Neural cell (in vitro differentiated cells): ENCODE measurements around the gene SPHK2. TPM values are rescaled to one million over a fixed set of nuclear protein-coding genes. Genes with fewer than 3 reads are reported as not detected.

ENCODE experiments used
- H2AFZ ChIP-seq: fragments of 200-600, 300-800 bp; sonication (generic), shearing (Covaris generic); 2 replicates; pipeline ENCODE4 v1.6.0; 2014; ENCODE audit warnings: low read depth, mild to moderate bottlenecking, antibody characterized with exemption, low read length, moderate library complexity
- H3F3A ChIP-seq: fragments of 200-600 bp; shearing (Covaris generic); 2 replicates; pipeline ENCODE4 v1.6.1; 2016; ENCODE audit warnings: mild to moderate bottlenecking, moderate library complexity, mixed read lengths, antibody characterized with exemption, low read length; ENCODE audit not compliant: insufficient read depth, poor library complexity, severe bottlenecking
- H3K27ac ChIP-seq: fragments of 200-600, 300-800 bp; sonication (generic), shearing (Covaris generic); 2 replicates; pipeline ENCODE4 v1.5.1; 2014; ENCODE audit warnings: mild to moderate bottlenecking, low read length, moderate library complexity
- H3K27me3 ChIP-seq: fragments of 300-800, 200-600 bp; sonication (generic), shearing (Covaris generic); 2 replicates; pipeline ENCODE4 v1.6.0; 2014; ENCODE audit warnings: mild to moderate bottlenecking, low read depth, low read length, moderate library complexity; ENCODE audit not compliant: insufficient read depth
- H3K36me3 ChIP-seq: fragments of 300-800, 200-600 bp; sonication (generic), shearing (Covaris generic); 2 replicates; pipeline ENCODE4 v1.5.1; 2014; ENCODE audit warnings: mild to moderate bottlenecking, antibody characterized with exemption, low read length, moderate library complexity; ENCODE audit not compliant: insufficient read depth
- H3K4me2 ChIP-seq: fragments of 300-800, 200-600 bp; sonication (generic), shearing (Covaris generic); 2 replicates; pipeline ENCODE4 v1.6.0; 2014; ENCODE audit warnings: mild to moderate bottlenecking, low read length
- H3K4me3 ChIP-seq: fragments of 300-800, 200-600 bp; sonication (generic), shearing (Covaris generic); 2 replicates; pipeline ENCODE4 v1.5.1; 2014; ENCODE audit warnings: mild to moderate bottlenecking, low read length, moderate library complexity
- H3K79me2 ChIP-seq: fragments of 200-600 bp; shearing (Covaris generic); replicated peaks from 2 replicates; pipeline ENCODE4 v1.6.0; 2014; ENCODE audit warnings: mild to moderate bottlenecking, low read length, moderate library complexity; ENCODE audit not compliant: insufficient read depth
- H3K9ac ChIP-seq: fragments of 300-800, 200-600 bp; sonication (generic), shearing (Covaris generic); 2 replicates; pipeline ENCODE4 v1.6.1; 2016; ENCODE audit warnings: mild to moderate bottlenecking, low read length, mixed read lengths
- H3K9me2 ChIP-seq: fragments of 200-600 bp; shearing (Covaris generic); 2 replicates; pipeline ENCODE4 v1.6.1; 2016; ENCODE audit warnings: mild to moderate bottlenecking, low read length, mixed read lengths; ENCODE audit not compliant: insufficient read depth
- H3K9me3 ChIP-seq: fragments of 200-600, 300-800 bp; sonication (generic), shearing (Covaris generic); 2 replicates; pipeline ENCODE4 v1.6.1; 2016; ENCODE audit warnings: mild to moderate bottlenecking, mixed run types, low read length, moderate library complexity, mixed read lengths
- H4K20me1 ChIP-seq: fragments of 200-600 bp; shearing (Covaris generic); 2 replicates; pipeline ENCODE4 v1.6.1; 2016; ENCODE audit warnings: mild to moderate bottlenecking, mixed run types; ENCODE audit not compliant: insufficient read depth
- CTCF ChIP-seq: fragments of 450-650 bp; IDR thresholded peaks from 2 replicates; pipeline ENCODE4 v1.5.1; 2014; ENCODE audit warnings: antibody characterized with exemption, mild to moderate bottlenecking, moderate library complexity; ENCODE audit not compliant: poor library complexity, severe bottlenecking
- EP300 ChIP-seq: fragments of 450-650 bp; conservative IDR thresholded peaks from 2 replicates; pipeline ENCODE4 v1.6.1; 2014; ENCODE audit warnings: antibody characterized with exemption, mild to moderate bottlenecking, moderate library complexity; ENCODE audit not compliant: poor library complexity, severe bottlenecking
- EZH2 ChIP-seq: fragments of 200-600, 300-800 bp; shearing (Covaris generic), sonication (generic); IDR thresholded peaks from 2 replicates; pipeline ENCODE4 v1.6.1; 2014; ENCODE audit warnings: antibody characterized with exemption, low read length, borderline replicate concordance, mild to moderate bottlenecking; ENCODE audit not compliant: insufficient read depth, poor library complexity, severe bottlenecking
- MXI1 ChIP-seq: fragments of 450-650 bp; conservative IDR thresholded peaks from 2 replicates; pipeline ENCODE4 v1.6.1; 2014; ENCODE audit warnings: antibody characterized with exemption, mild to moderate bottlenecking; ENCODE audit not compliant: poor library complexity, severe bottlenecking
- POLR2AphosphoS5 ChIP-seq: IDR thresholded peaks from 2 replicates; pipeline ENCODE4 v1.6.1; 2012
- RAD21 ChIP-seq: fragments of 450-650 bp; conservative IDR thresholded peaks from 2 replicates; pipeline ENCODE4 v1.6.1; 2014; ENCODE audit warnings: antibody characterized with exemption, mild to moderate bottlenecking, moderate library complexity
- REST ChIP-seq: IDR thresholded peaks from 2 replicates; pipeline ENCODE4 v1.6.1; 2012; ENCODE audit warnings: borderline replicate concordance
- SMC3 ChIP-seq: fragments of 450-650 bp; conservative IDR thresholded peaks from 2 replicates; pipeline ENCODE4 v1.6.1; 2014; ENCODE audit warnings: antibody characterized with exemption, mild to moderate bottlenecking, moderate library complexity; ENCODE audit not compliant: poor library complexity
- TAF1 ChIP-seq: IDR thresholded peaks from 2 replicates; pipeline ENCODE4 v1.6.1; 2012; ENCODE audit warnings: low read depth
- polyA plus RNA-seq: library from polyadenylated mRNA; depleted of rRNA; stranded (reverse); fragments of >200 nt; gene quantifications from 2 replicates; pipeline ENCODE4 v1.2.3, GENCODE V29; 2014

The SPHK2 gene
- polyA plus RNA-seq, 1 donor from 2014 or later, result 22.6 TPM

GRCh38 chr19:48650974-48651682 is 31.8 kb downstream of the SPHK2 start:
- Histone ChIP-seq H3K27ac (no peak overlapping the region), H3K4me2 (no peak overlapping the region), H3K9me2 (no peaks in the 10 kb centered on the region), H3K9ac (no peak overlapping the region), H3F3A (no peaks in the 10 kb centered on the region), H3K79me2 (no peaks in the 10 kb centered on the region), H3K36me3 (no peaks in the 10 kb centered on the region), H2AFZ (no peak overlapping the region), H3K27me3 (no peaks in the 10 kb centered on the region), H3K9me3 (no peaks in the 10 kb centered on the region), H3K4me3 (no peak overlapping the region), H4K20me1 (no peaks in the 10 kb centered on the region)
- TF ChIP-seq REST, result no peak
- no peak for TF ChIP-seq EZH2
- TF ChIP-seq MXI1, result no peak
- TF ChIP-seq SMC3, result no peak
- TF ChIP-seq CTCF, result no peak
- no peak for TF ChIP-seq RAD21
- TF ChIP-seq POLR2AphosphoS5, result no peak
- no peak for TF ChIP-seq EP300
- TF ChIP-seq TAF1, result no peak

- Histone ChIP-seq H3K9me2 (no peaks in the 10 kb centered on the region), H3K79me2 (no peaks in the 10 kb centered on the region), H3K4me3 (no peak overlapping the region), H2AFZ (no peak overlapping the region), H3K27ac (no peak overlapping the region), H3K4me2 (no peak overlapping the region), H4K20me1 (no peaks in the 10 kb centered on the region), H3K36me3 (no peaks in the 10 kb centered on the region), H3K27me3 (no peaks in the 10 kb centered on the region), H3K9ac (no peak overlapping the region), H3K9me3 (no peaks in the 10 kb centered on the region), H3F3A (no peaks in the 10 kb centered on the region)
- no peak for TF ChIP-seq CTCF
- TF ChIP-seq SMC3, result no peak
Observed at GRCh38 chr19:48651683-48652048, 32.4 kb downstream of the SPHK2 start.
